Cardiac fibroblast (primary cell): ENCODE measurements around the gene MOV10L1.
"Not testable (repeated sequence)": the region's sequence is repeated elsewhere in the genome, so short reads cannot be mapped to it uniquely, and the experiment has no call there.

Experiments
- DNase-seq, 2 donors: peaks; one replicate each; pipeline versions ENCODE4 v3.0.0 to v3.0.0-alpha.2; 2010; ENCODE audit warnings: low read depth in 2 of 2
- H3K4me3 ChIP-seq, 2 donors: replicated peaks in 1 of 2; 1 replicate in 1 of 2; 2 replicates in 1 of 2; pipeline ENCODE4 v1.5.1; 2011; ENCODE audit warnings: low read depth in 2 of 2, low read length in 2 of 2, mild to moderate bottlenecking in 2 of 2, moderate library complexity in 1 of 2
- CTCF ChIP-seq: IDR thresholded peaks from one replicate; pipeline ENCODE4 v1.5.1; 2011; ENCODE audit warnings: low read depth, mild to moderate bottlenecking, low read length, inconsistent platforms

Gene MOV10L1

DNA sequence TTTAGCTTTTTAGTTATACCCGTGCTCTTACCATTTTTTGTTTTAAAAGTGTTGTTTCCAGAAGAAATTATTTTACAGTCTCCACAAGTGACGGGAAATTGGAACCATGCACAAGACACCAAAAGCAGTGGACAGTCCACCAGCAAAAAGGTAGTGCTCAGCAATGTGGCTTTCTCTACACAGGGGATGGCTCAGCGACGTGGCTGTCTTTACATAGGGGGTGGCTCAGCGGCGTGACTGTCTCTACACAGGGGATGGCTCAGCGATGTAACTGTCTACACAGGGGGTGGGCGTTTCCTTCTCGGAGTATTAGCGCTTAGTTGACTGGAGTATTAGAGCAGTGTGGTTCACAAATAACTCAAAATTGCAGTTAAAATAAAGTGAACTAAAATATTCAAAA, 44.7 kb downstream of the MOV10L1 start:
- no peak for TF ChIP-seq CTCF
- no peak overlapping the region for H3K4me3 ChIP-seq

GRCh38 chr22:50136581-50137015, 46.8 kb downstream of the MOV10L1 start:
- H3K4me3 ChIP-seq = no peak overlapping the region
- TF ChIP-seq CTCF = no peak
- peak in 1 of 2 donors; percentile 63 for DNase-seq

More for the DNA sequence above, 44.7 kb downstream of the MOV10L1 start:
- no peak for DNase-seq

GRCh38 chr22:50137277-50137676, 47.5 kb downstream of the MOV10L1 start:
- not testable (repeated sequence) for DNase-seq, H3K4me3 ChIP-seq

GRCh38 chr22:50138041-50138440, 48.2 kb downstream of the MOV10L1 start:
- no peak overlapping the region for H3K4me3 ChIP-seq
- no peak for DNase-seq
- TF ChIP-seq CTCF = no peak

GRCh38 chr22:50138988-50139387, 49.2 kb downstream of the MOV10L1 start:
- no peak for TF ChIP-seq CTCF
- H3K4me3 ChIP-seq = no peak overlapping the region
- no peak for DNase-seq

GRCh38 chr22:50139843-50140415, 50.1 kb downstream of the MOV10L1 start:
- peak in 1 of 2 donors; percentile 73 for DNase-seq
- no peak for TF ChIP-seq CTCF
- no peak overlapping the region for H3K4me3 ChIP-seq

- DNase-seq = no peak
- no peak for TF ChIP-seq CTCF
- no peak overlapping the region for H3K4me3 ChIP-seq
Measured at GRCh38 chr22:50140615-50141014, 50.8 kb downstream of the MOV10L1 start.
